Glomerular visceral epithelial cell (primary cell): Measurements from ENCODE around the gene GC.
A peak's percentile ranks its signal among the peaks of the same experiment; 100 is the strongest.
"Not testable (repeated sequence)": the region's sequence is repeated elsewhere in the genome, so short reads cannot be mapped to it uniquely, and the experiment has no call there.

Source experiments
- DNase-seq: peaks from one replicate; pipeline ENCODE4 v3.0.0-alpha.2; 2016; ENCODE audit errors: extremely low spot score

The GC gene

GRCh38 chr4:71765821-71766383 lies 18.0 kb downstream of the GC start:
- DNase-seq = no peak

- DNase-seq = peak; percentile 87
Observed at GRCh38 chr4:71765350-71765749, 18.5 kb downstream of the GC start.

GRCh38 chr4:71752383-71753042 lies 31.4 kb downstream of the GC start:
- DNase-seq = no peak

DNA sequence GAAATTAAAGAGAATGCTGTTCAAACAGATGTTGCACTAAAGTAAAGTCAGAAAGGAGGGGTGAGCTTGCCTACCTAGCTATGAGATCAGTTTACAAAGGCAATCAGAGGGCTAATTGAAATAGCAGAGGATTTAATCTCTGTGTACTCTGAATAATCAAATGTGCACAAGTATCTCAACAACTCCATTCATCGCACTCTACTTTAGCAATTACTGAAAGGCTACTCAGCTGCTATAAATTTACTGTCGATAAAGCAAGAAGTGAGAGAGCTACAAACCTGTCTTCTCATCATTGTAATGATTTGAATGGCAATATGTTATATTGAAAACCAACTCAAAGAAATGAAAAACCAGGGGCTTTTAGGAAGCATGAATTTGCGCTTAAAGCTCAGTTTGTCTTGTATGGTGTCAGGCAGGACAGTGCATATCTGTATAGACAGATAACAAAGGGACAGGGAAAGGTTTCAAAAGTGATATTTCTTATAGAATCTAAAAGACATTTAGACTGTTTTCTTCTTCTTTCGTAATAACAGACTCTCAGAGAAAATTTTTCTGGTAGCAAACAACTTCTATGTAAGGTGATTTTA lies 34.8 kb downstream of the GC start:
- DNase-seq = no peak

GRCh38 chr4:71746379-71746778 lies 37.5 kb downstream of the GC start:
- DNase-seq = no peak

DNA sequence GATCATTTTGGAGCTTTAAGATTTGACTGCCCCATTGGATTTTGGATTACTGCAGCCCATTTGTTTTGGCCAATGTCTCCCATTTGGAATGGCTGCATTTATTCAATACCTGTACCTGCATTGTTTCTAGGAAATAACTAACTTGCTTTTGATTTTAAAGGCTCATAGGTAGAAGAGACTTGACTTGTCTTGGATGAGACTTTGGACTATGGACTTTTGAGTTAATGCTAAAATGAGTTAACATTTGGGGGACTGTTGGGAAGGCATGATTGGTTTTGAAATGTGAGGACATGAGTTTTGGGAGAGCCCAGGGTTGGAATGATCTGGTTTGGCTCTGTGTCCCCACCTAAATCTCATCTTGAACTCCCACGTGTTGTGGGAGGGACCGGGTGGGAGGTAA lies 45.1 kb downstream of the GC start:
- not testable (repeated sequence) for DNase-seq

- peak; percentile 56 for DNase-seq
Observed at GRCh38 chr4:71732706-71733105, 51.2 kb downstream of the GC start.

DNA sequence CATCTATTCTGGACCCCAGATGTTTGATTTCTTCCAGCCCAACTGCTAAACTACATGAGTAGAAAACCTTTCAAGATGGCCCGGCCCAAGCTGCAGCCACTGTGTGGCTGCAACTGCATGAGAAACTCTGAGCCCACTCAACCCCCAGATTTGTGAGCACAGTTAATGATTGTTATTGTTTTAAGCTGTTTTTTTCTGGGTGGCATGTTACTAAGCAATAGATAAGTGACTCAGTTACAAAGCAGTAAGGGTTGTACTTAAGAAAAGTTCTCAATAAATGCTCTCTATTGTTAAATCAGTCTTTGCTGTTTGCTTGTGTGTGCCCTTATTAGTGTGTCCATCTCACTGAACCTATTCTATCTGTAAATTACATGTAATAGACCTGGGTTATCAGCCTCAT lies 51.8 kb downstream of the GC start:
- peak; percentile 11 for DNase-seq

GRCh38 chr4:71729856-71730255 lies 54.0 kb downstream of the GC start:
- DNase-seq = no peak

DNA sequence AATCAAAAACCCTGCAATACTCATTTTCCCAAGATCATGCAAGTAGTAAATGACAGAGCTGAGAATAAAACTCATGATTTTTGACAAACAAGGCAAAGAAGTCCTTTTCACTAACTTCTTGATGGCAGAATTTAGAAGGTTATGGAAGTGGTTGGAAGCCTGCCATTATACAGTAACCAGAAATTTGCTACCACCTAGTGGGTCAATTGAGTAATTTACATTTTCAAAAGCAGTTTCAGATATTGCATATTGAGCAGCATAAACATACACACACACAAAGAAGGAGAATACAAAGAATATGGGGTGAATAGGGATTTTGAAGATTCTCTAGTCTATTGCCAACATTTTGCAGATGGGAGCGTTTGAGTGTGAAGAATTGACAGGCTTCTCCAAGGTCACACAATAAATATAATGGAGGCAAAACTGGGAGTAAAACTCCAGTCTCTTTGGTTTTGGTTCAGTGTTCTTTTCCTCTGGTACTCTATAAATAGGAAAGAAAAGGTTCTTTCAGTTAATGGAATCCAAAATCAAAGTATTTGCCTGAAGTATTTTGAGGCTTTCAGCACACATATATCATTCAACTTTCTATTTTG lies 70.2 kb downstream of the GC start:
- DNase-seq = peak; percentile 57

GRCh38 chr4:71711985-71712348 lies 71.9 kb downstream of the GC start:
- no peak for DNase-seq

DNA sequence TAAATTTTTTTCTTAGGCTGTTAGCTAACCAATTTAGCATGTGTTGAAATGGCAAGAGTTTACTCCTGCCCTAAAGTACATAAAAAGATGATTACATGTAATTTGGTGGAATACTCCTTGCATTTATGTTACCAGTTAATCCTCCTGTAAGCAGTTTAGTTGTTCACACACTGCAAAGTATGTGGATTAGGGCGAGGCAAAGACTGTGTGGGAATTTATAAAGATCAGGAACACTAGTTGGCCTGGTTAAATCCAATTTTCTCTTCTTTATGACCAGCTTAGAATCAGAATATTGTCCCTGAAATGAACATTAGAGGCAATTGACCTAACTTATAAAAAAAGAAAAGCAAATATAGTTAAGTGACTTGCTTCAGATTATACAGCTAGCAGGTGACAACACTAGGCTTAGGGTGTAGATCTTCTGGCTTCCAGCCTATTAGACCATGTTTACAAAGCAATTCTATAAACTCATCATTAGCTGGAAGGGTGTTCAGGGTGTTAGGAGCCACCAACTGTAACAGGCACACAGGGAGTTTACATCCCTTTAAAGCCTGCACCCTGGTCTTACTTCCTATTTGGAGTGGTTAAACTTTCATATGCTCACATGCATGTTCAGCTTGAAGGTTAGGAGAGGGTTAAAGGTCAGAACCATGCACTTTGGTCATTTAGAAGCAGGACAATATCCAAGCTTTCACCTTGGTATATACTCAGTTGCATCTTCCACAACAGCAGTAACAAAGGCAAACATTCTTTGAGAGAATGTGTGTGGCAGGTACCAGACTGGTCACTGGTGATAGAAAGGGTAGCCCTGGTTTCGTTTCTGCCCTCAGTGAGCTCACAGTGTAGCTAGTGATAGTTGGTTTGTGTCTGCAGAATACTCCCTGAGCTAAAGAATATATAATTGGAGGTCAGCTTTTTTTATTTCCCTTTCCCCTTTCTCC lies 72.6 kb downstream of the GC start:
- DNase-seq = no peak

GRCh38 chr4:71709961-71710360 lies 73.9 kb downstream of the GC start:
- DNase-seq = no peak

DNA sequence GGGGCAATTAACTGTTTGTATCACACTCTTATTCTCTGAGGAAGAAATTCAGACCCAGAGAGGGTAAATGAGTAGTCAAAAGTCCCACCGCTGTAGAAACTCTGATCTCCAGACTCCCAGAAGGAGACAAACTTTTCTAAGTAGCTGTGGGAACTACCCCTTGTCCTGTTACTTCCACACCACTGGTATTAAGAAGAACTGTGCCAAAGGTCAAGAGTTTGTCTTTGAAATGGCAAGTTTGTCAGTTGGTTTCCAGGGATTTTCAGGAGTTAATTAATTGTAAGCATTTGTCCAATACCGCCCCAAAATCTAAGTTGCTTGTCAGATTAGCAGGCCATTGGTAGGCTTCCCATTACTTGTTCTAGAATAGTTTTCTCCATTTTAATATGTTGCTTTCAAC lies 85.7 kb downstream of the GC start:
- DNase-seq = no peak

DNA sequence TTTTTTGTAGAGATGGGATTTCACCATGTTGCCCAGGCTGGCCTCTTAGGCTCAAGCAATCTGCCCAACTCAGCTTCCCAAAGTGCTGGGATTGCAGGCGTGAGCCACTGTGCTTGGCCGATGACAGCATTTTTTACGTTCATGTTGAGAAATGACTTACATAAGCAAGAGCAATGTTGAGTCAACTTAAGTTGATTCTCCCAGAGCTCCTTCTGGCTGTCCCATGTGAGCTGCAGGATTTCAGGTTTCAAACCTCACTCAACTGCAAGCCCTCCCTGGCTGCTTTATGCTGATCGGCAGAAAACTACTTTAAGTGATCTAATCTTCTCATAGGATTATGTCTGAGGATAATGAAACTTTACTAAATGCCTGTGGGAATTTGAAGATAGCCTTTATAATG lies 86.8 kb downstream of the GC start:
- DNase-seq = no peak

DNA sequence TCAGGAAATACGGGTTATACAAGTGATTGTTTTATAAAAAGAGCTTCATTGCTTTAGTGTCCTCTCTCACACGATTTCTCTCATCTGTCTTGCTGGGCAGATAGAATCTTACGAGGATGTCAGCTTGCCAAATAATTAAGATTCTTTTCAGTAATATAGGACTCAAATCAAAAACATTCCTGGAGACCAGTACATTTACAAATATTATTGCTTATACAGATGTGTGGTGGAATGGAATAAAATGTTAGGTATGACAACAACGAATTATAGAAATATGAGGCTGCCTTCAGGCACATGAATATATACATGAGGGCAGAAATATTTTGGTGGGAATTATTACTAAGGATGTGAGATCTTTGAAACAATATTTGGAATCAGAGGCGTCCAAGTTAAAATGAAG lies 88.9 kb downstream of the GC start:
- DNase-seq = no peak

- no peak for DNase-seq
Observed at GRCh38 chr4:71692963-71693362, 90.9 kb downstream of the GC start.

DNA sequence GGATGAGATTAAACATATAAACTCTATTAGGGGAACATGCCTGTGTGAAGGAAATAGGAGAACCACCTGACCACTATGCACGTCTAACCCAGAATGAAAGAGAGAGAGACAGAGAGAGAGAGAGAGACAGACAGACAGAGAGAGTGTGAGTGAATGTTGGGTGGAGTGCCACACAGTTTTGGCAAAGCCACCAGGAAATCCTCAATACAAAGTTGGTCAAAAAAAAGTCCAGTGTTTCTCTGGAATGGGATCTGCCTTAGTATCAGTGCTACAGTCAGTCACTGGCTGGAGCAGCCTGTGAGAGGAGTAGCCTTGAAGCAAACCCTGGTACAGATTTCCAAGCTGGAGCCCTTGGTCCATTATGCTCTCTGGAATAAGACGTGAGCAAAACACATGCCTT lies 91.7 kb downstream of the GC start:
- no peak for DNase-seq
